ENCODE measurements around the gene SATB1. TPM values are rescaled to one million over a fixed set of nuclear protein-coding genes. Genes with fewer than 3 reads are reported as not detected.

Gene SATB1
- total RNA-seq, 4 donors from 2014 or later: 24.4 to 47.9 (median 37.2) TPM

GRCh38 chr3:18349197-18349798, 75.8 kb downstream of the SATB1 start:
- TF ChIP-seq, protein P1, sequence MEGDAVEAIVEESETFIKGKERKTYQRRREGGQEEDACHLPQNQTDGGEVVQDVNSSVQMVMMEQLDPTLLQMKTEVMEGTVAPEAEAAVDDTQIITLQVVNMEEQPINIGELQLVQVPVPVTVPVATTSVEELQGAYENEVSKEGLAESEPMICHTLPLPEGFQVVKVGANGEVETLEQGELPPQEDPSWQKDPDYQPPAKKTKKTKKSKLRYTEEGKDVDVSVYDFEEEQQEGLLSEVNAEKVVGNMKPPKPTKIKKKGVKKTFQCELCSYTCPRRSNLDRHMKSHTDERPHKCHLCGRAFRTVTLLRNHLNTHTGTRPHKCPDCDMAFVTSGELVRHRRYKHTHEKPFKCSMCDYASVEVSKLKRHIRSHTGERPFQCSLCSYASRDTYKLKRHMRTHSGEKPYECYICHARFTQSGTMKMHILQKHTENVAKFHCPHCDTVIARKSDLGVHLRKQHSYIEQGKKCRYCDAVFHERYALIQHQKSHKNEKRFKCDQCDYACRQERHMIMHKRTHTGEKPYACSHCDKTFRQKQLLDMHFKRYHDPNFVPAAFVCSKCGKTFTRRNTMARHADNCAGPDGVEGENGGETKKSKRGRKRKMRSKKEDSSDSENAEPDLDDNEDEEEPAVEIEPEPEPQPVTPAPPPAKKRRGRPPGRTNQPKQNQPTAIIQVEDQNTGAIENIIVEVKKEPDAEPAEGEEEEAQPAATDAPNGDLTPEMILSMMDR (IDR thresholded peaks at IDR 0.05; ENCODE audit: low read depth): no peak

GRCh38 chr3:18346097-18346496, 79.0 kb downstream of the SATB1 start:
- TF ChIP-seq, protein P1 (IDR thresholded peaks at IDR 0.05; ENCODE audit: low read depth): no peak

- TF ChIP-seq, protein P1 (IDR thresholded peaks at IDR 0.05; ENCODE audit: low read depth): no peak
Measured at GRCh38 chr3:18345015-18345367, 80.1 kb downstream of the SATB1 start.

GRCh38 chr3:18344306-18345014, 80.7 kb downstream of the SATB1 start:
- TF ChIP-seq, protein P1 (IDR thresholded peaks at IDR 0.05; ENCODE audit: low read depth): no peak

GRCh38 chr3:18343809-18344208, 81.3 kb downstream of the SATB1 start:
- TF ChIP-seq, protein P1 (IDR thresholded peaks at IDR 0.05; ENCODE audit: low read depth): no peak

GRCh38 chr3:18338827-18339514, 86.2 kb downstream of the SATB1 start:
- TF ChIP-seq, protein P1 (IDR thresholded peaks at IDR 0.05; ENCODE audit: low read depth): no peak

GRCh38 chr3:18337231-18337630, 87.9 kb downstream of the SATB1 start:
- TF ChIP-seq, protein P1 (IDR thresholded peaks at IDR 0.05; ENCODE audit: low read depth): no peak

Measured in subcutaneous adipose tissue (tissue), 4 donors.